Activated naive CD4-positive, alpha-beta T cell treated with anti-CD3 and anti-CD28 coated beads, Interleukin-2, amount 50 U/mL, for 24 hours (primary cell): Measurements from ENCODE around the gene TMEM80.

ENCODE experiments used
- H3K27ac Mint-ChIP-seq: one replicate; pipeline ENCODE4 v1.8.0; 2021; ENCODE audit warnings: mild to moderate bottlenecking, mixed read lengths
- H3K27me3 Mint-ChIP-seq: one replicate; pipeline ENCODE4 v1.8.0; 2021; ENCODE audit warnings: mixed read lengths
- H3K36me3 Mint-ChIP-seq: one replicate; pipeline ENCODE4 v1.8.0; 2021; ENCODE audit warnings: mixed read lengths
- H3K4me1 Mint-ChIP-seq: one replicate; pipeline ENCODE4 v1.8.0; 2021; ENCODE audit warnings: mixed read lengths
- H3K4me3 Mint-ChIP-seq: one replicate; pipeline ENCODE4 v1.8.0; 2021; ENCODE audit warnings: mild to moderate bottlenecking, mixed read lengths
- H3K9me3 Mint-ChIP-seq: one replicate; pipeline ENCODE4 v1.8.0; 2021; ENCODE audit warnings: mixed read lengths

TMEM80 gene

GRCh38 chr11:703506-703905, 7.9 kb downstream of the TMEM80 start:
- H3K9me3 Mint-ChIP-seq: no peaks in the 10 kb centered on the region
- no peak overlapping the region for H3K27ac Mint-ChIP-seq
- no peak overlapping the region for H3K4me3 Mint-ChIP-seq
- no peaks in the 10 kb centered on the region for H3K27me3 Mint-ChIP-seq
- no peaks in the 10 kb centered on the region for H3K4me1 Mint-ChIP-seq
- H3K36me3 Mint-ChIP-seq: no peaks in the 10 kb centered on the region

GRCh38 chr11:704228-704674, 8.6 kb downstream of the TMEM80 start:
- H3K9me3 Mint-ChIP-seq: no peaks in the 10 kb centered on the region
- no peaks in the 10 kb centered on the region for H3K27me3 Mint-ChIP-seq
- no peak overlapping the region for H3K27ac Mint-ChIP-seq
- no peaks in the 10 kb centered on the region for H3K4me1 Mint-ChIP-seq
- no peak overlapping the region for H3K4me3 Mint-ChIP-seq
- no peaks in the 10 kb centered on the region for H3K36me3 Mint-ChIP-seq

DNA sequence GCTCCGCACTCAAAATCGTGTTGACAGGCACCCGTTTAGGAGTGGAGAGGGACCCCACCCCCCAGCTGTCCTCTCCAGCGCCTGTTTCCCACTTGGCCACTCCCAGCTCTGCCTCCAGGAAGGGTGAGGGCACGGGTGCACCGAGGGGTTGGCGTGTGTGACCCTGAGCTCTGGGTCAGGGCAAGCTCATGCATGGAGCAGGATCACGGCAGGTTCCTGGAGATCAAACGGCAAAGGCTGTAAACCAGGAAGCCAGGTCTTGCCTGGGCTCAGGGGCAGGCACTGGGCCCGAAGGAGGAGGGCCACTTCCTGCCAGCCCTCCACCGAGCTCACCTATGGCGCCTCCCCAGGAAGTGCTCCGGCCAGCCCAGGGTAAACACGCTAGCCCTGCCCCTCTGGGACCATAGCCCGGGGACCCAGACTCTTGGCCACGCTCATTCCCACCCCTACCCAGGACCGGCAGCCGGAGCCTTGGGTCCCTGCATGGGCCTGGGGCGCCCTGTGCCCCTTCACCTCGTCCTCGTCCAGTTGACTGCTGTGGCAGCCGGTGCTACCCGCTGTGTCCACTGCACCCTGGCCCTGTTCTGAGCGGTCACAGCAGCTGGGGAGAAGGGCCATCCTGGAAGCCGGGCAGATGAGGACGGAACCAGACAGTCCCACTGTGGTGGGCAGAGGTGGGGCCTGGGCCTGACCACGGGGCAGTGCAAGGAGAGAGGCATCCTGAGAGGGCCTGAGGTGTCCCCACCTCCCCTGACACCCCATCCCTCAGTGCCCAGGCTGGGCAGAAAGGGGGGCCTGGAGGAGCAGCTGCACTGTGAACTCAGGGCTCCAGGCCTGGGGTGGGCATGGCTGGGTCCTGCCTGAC, 9.4 kb downstream of the TMEM80 start:
- Mint-ChIP-seq H3K36me3 (no peaks in the 10 kb centered on the region), H3K9me3 (no peaks in the 10 kb centered on the region), H3K4me1 (no peaks in the 10 kb centered on the region), H3K27me3 (no peaks in the 10 kb centered on the region), H3K4me3 (no peak overlapping the region), H3K27ac (no peak overlapping the region)

GRCh38 chr11:705646-706438, 10.2 kb downstream of the TMEM80 start, which contains the start of gene EPS8L2:
Gene EPS8L2 (plus strand): TSS chr11:706231. CDS start chr11:709408, 3,177 bp downstream.
- H3K27ac Mint-ChIP-seq: no peak within 1 kb of the TSS
- no peak within 1 kb of the TSS for H3K4me3 Mint-ChIP-seq
- H3K36me3 Mint-ChIP-seq: no peaks in the 10 kb centered on the region

GRCh38 chr11:706439-706956, 10.9 kb downstream of the TMEM80 start:
- Mint-ChIP-seq H3K36me3 (no peaks in the 10 kb centered on the region), H3K4me3 (no peak overlapping the region), H3K27me3 (no peaks in the 10 kb centered on the region), H3K27ac (no peak overlapping the region), H3K9me3 (no peaks in the 10 kb centered on the region), H3K4me1 (peaks cover 6% of the 10 kb centered on the region)

More at GRCh38 chr11:705646-706438, 10.2 kb downstream of the TMEM80 start, which contains the start of gene EPS8L2:
- H3K9me3 Mint-ChIP-seq: no peaks in the 10 kb centered on the region
- no peaks in the 10 kb centered on the region for H3K27me3 Mint-ChIP-seq
- H3K4me1 Mint-ChIP-seq: peaks cover under 1% of the 10 kb centered on the region

DNA sequence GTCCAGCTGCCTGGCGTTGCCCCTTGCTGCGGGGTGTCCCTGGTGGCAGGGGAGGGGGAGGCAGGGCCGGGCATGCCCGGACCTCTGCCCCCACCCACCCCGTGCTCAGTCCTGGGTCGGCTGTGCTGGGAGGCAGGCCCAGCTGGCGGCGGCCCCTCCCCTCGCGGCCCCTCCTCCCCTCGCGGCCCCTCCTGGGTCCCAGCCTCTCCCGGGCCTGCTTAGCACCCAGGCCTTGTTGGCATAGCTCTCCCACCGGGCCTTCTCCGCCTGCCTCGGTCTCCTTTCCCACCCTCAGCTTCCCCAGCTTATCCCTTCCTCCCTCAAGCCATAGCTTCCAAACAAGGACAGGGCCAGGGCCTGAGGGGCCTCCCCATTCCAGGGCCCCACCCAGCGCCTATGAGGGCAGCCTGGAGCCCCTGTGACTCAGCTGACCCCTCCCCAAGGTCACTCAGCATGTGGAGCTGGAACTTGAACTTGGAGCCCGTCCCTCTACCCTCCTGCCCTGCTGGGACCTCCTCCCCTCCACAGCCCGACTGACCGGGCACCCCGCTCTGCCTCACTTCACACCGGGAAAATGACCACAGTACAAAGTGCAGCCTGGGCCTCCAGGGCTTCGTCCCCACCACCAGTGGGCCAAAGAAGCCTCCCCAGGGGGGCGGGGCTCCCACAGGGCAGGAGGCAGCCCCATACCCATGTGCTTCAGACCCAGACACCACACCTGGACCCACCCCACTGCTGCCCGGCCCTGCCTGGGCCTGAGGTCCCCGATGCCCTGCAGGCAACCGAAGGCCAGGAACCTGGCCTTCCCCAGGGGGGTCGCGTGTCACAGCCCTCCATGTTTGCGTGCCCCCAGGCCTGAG, 11.6 kb downstream of the TMEM80 start:
- Mint-ChIP-seq H3K4me1 (peaks cover 6% of the 10 kb centered on the region), H3K9me3 (no peaks in the 10 kb centered on the region), H3K4me3 (no peak overlapping the region), H3K27ac (no peak overlapping the region), H3K36me3 (no peaks in the 10 kb centered on the region), H3K27me3 (no peaks in the 10 kb centered on the region)

GRCh38 chr11:707817-708420, 12.3 kb downstream of the TMEM80 start:
- H3K4me3 Mint-ChIP-seq: no peak overlapping the region
- no peaks in the 10 kb centered on the region for H3K36me3 Mint-ChIP-seq
- peaks cover 6% of the 10 kb centered on the region for H3K4me1 Mint-ChIP-seq
- no peaks in the 10 kb centered on the region for H3K27me3 Mint-ChIP-seq
- no peak overlapping the region for H3K27ac Mint-ChIP-seq
- no peaks in the 10 kb centered on the region for H3K9me3 Mint-ChIP-seq

DNA sequence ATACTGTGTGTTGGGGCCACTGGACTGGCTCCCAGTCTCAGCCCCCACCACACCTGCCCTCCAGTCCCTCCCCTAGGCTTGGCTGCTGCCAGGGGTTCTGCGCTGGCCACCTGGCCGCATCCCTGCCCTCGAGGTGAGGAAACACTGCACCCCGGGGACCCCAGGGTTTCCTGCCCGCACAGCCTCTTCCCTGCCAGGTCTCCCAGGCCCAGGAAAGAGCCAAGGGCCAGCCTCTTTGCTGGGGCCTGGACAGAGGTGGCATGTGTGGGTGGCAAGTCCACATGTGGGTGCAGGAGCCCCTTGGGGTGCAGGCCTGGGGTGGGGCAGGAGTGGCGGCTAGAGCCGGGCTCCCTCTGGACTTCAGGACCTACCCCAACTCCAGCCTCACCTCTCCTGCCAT, 12.9 kb downstream of the TMEM80 start:
- no peaks in the 10 kb centered on the region for H3K36me3 Mint-ChIP-seq
- H3K27me3 Mint-ChIP-seq: no peaks in the 10 kb centered on the region
- peaks cover 6% of the 10 kb centered on the region for H3K4me1 Mint-ChIP-seq
- no peak overlapping the region for H3K4me3 Mint-ChIP-seq
- H3K27ac Mint-ChIP-seq: no peak overlapping the region
- no peaks in the 10 kb centered on the region for H3K9me3 Mint-ChIP-seq

DNA sequence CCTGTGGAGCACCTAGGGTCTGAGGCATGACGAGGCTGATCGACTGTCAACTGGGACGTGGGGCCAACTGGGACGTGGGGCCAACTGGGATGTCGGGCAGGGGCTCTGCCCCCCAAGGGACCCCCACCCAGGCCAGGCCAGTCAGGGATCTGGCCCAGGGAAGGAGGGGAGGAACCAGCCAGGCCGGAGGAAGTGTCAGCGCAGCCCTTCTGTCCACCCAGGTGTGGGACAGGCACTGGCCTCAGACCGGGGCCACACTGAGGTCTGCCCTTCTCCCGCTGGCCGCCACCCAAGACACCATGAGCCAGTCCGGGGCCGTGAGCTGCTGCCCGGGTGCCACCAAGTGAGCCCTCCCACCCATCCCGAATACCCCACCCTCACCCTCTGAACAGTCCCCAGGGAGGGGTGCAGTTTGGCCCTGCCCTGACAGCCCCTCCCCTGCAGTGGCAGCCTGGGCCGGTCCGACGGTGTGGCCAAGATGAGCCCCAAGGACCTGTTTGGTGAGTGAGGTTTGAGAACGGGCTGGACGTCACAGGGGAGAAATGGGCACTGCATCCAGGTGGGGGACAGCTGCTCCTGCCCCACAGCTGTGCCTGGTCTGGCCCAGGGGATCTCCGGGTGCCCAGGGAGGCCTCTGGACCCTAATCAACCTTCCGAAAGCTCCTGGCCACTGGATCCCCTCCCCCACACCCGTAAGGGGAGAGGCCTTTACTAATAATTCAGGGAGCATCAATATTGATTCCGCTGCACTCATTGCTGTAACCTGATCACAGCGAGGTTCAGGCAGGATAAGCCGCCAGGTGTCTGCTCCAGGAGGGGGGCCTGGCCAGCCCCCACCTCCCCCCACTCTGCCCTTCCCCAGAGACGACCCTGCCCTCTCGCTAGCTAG, 13.7 kb downstream of the TMEM80 start:
- Mint-ChIP-seq H3K4me3 (no peak overlapping the region), H3K27ac (no peak overlapping the region), H3K4me1 (peaks cover 6% of the 10 kb centered on the region), H3K36me3 (no peaks in the 10 kb centered on the region), H3K9me3 (no peaks in the 10 kb centered on the region), H3K27me3 (no peaks in the 10 kb centered on the region)

GRCh38 chr11:714436-714835, 18.8 kb downstream of the TMEM80 start:
- Mint-ChIP-seq H3K36me3 (peaks cover 2% of the 10 kb centered on the region), H3K27ac (peak overlapping the region; percentile 8), H3K4me1 (peaks cover 6% of the 10 kb centered on the region), H3K4me3 (no peak overlapping the region), H3K9me3 (no peaks in the 10 kb centered on the region), H3K27me3 (peaks cover under 1% of the 10 kb centered on the region)

GRCh38 chr11:719214-720016, 23.8 kb downstream of the TMEM80 start:
- peak overlapping the region; percentile 59 for H3K4me3 Mint-ChIP-seq
- H3K36me3 Mint-ChIP-seq: peaks cover 2% of the 10 kb centered on the region
- peaks cover 5% of the 10 kb centered on the region for H3K4me1 Mint-ChIP-seq
- H3K27me3 Mint-ChIP-seq: peaks cover 11% of the 10 kb centered on the region
- no peaks in the 10 kb centered on the region for H3K9me3 Mint-ChIP-seq
- no peak overlapping the region for H3K27ac Mint-ChIP-seq

DNA sequence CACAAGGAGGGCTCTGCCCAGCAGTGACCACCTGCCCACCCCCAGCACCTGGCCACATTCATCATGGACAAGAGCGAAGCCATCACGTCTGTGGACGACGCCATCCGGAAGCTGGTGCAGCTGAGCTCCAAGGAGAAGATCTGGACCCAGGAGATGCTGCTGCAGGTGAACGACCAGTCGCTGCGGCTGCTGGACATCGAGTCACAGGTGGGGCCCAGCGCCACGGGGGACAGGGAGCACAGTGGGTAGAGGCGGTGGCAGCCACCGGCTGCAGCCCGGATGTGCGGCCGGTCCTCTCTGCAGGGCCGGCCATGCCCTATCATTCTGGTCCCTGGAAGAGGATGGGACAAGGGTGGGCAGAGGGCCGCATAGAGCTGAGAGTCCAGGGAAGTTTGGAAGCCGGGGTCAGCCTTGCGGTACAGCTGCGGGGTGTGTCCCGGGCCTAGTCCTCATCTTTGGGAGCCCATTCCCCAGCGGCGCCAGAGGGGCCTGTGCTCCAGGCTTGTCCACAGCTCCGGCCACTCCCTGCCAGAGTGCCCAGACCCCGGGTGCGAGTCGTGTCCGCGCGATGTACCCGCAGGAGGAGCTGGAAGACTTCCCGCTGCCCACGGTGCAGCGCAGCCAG, 24.5 kb downstream of the TMEM80 start:
- H3K27me3 Mint-ChIP-seq: peaks cover 11% of the 10 kb centered on the region
- peaks cover 2% of the 10 kb centered on the region for H3K36me3 Mint-ChIP-seq
- peak overlapping the region; percentile 65 for H3K27ac Mint-ChIP-seq
- H3K9me3 Mint-ChIP-seq: no peaks in the 10 kb centered on the region
- peak overlapping the region; percentile 59 for H3K4me3 Mint-ChIP-seq
- peaks cover 5% of the 10 kb centered on the region for H3K4me1 Mint-ChIP-seq

DNA sequence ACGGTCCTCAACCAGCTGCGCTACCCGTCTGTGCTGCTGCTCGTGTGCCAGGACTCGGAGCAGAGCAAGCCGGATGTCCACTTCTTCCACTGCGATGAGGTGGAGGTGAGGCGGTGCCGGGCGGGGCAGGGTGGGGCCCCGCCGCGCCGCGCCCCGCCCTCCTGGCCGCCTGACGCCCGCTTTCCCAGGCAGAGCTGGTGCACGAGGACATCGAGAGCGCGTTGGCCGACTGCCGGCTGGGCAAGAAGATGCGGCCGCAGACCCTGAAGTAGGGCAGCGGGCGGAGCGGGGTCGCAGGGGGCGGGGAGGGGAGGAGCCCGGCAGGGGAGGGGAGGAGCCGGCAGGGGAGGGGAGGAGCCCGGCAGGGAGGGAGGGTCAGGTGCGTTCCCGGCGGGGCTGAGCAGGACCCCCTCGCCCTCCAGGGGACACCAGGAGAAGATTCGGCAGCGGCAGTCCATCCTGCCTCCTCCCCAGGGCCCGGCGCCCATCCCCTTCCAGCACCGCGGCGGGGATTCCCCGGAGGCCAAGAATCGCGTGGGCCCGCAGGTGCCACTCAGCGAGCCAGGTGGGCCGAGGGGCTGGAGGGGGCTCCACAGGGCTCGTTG, 25.1 kb downstream of the TMEM80 start:
- Mint-ChIP-seq H3K9me3 (no peaks in the 10 kb centered on the region), H3K27ac (no peak overlapping the region), H3K4me3 (peak overlapping the region; percentile 59), H3K27me3 (peaks cover 11% of the 10 kb centered on the region), H3K4me1 (peaks cover 5% of the 10 kb centered on the region), H3K36me3 (no peaks in the 10 kb centered on the region)
